Loucy (cell line): Measurements from ENCODE around the gene RBMS3.
"Not testable (repeated sequence)": the region's sequence is repeated elsewhere in the genome, so short reads cannot be mapped to it uniquely, and the experiment has no call there.

ENCODE experiments used
- H2AFZ ChIP-seq: fragments of 200-600 bp; sonication (generic); 2 replicates; pipeline ENCODE4 v1.6.0; 2016; ENCODE audit warnings: antibody characterized with exemption, mild to moderate bottlenecking, low read length, moderate library complexity
- H3F3A ChIP-seq: fragments of 200-600 bp; 2 replicates; pipeline ENCODE4 v1.6.0; 2016; ENCODE audit warnings: antibody characterized with exemption, low read depth, mild to moderate bottlenecking
- H3K27me3 ChIP-seq: fragments of 200-600 bp; sonication (generic); 2 replicates; pipeline ENCODE4 v1.6.1; 2014; ENCODE audit warnings: low read length, mild to moderate bottlenecking; ENCODE audit not compliant: insufficient read depth, poor library complexity, severe bottlenecking
- H3K36me3 ChIP-seq: fragments of 200-600 bp; sonication (generic); 2 replicates; pipeline ENCODE4 v1.6.1; 2016; ENCODE audit warnings: low read length; ENCODE audit not compliant: insufficient read depth
- H3K4me1 ChIP-seq: fragments of 200-600 bp; sonication (generic); 2 replicates; pipeline ENCODE4 v1.5.1; 2014; ENCODE audit warnings: low read length, mild to moderate bottlenecking; ENCODE audit not compliant: insufficient read depth, poor library complexity, severe bottlenecking
- H3K4me2 ChIP-seq: fragments of 200-600 bp; sonication (generic); 2 replicates; pipeline ENCODE4 v1.6.0; 2014; ENCODE audit warnings: antibody characterized with exemption, low read length, low read depth, mild to moderate bottlenecking; ENCODE audit not compliant: poor library complexity, severe bottlenecking
- H3K4me3 ChIP-seq: fragments of 200-600 bp; sonication (generic); 2 replicates; pipeline ENCODE4 v1.5.1; 2014; ENCODE audit warnings: low read length, mild to moderate bottlenecking, mixed read lengths; ENCODE audit not compliant: poor library complexity, severe bottlenecking
- H3K79me2 ChIP-seq: fragments of 200-600 bp; sonication (generic); 2 replicates; pipeline ENCODE4 v1.6.1; 2014; ENCODE audit warnings: low read length; ENCODE audit not compliant: insufficient read depth
- H3K9ac ChIP-seq: fragments of 200-600 bp; sonication (generic); 2 replicates; pipeline ENCODE4 v1.6.0; 2014; ENCODE audit warnings: mild to moderate bottlenecking, low read depth, low read length, moderate library complexity; ENCODE audit not compliant: poor library complexity, severe bottlenecking
- H3K9me2 ChIP-seq: fragments of 200-600 bp; sonication (generic); replicated peaks from 2 replicates; pipeline ENCODE4 v1.6.1; 2016; ENCODE audit warnings: low read depth, low read length, mixed read lengths
- H3K9me3 ChIP-seq: fragments of 200-600 bp; sonication (generic); 2 replicates; pipeline ENCODE4 v1.6.1; 2014; ENCODE audit warnings: mild to moderate bottlenecking, antibody characterized with exemption, low read length, low read depth; ENCODE audit not compliant: insufficient read depth
- H4K20me1 ChIP-seq: fragments of 200-600 bp; sonication (generic); 2 replicates; pipeline ENCODE4 v1.6.0; 2014; ENCODE audit warnings: antibody characterized with exemption, low read length, mild to moderate bottlenecking; ENCODE audit not compliant: insufficient read depth, poor library complexity, severe bottlenecking
- EZH2phosphoT487 ChIP-seq: fragments of 200-600 bp; IDR thresholded peaks from 2 replicates; pipeline ENCODE4 v1.6.1; 2018; ENCODE audit warnings: antibody characterized with exemption, mild to moderate bottlenecking, moderate library complexity, borderline replicate concordance
- TF ChIP-seq, protein P1 (sequence below): fragments of 200-600 bp; sonication (generic); conservative IDR thresholded peaks from 2 replicates; pipeline ENCODE4 v1.5.1; 2014; ENCODE audit warnings: mild to moderate bottlenecking, antibody characterized with exemption, low read length

The RBMS3 gene

DNA sequence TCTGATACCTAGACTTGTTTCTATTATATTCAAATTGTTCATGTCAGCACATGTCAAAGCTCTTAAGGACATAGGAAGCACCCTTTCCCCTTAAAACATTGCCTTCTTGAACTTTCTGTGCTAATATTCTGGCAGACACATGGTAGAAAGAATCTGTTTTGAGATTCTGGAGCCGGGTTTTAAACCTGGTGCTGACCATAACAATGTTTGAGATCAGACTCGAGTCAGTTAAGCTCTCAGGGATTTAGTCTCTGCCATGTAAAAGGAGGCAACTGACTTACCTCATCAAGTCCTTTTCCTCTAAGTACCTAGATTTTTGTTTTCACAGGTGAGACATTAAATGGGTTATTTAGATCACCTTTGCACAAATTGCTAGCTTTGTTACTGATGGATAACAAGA lies 38.9 kb downstream of the RBMS3 start:
- no peak overlapping the region for H2AFZ ChIP-seq
- H4K20me1 ChIP-seq, result no peaks in the 10 kb centered on the region
- no peak for TF ChIP-seq EZH2phosphoT487
- TF ChIP-seq, protein P1, sequence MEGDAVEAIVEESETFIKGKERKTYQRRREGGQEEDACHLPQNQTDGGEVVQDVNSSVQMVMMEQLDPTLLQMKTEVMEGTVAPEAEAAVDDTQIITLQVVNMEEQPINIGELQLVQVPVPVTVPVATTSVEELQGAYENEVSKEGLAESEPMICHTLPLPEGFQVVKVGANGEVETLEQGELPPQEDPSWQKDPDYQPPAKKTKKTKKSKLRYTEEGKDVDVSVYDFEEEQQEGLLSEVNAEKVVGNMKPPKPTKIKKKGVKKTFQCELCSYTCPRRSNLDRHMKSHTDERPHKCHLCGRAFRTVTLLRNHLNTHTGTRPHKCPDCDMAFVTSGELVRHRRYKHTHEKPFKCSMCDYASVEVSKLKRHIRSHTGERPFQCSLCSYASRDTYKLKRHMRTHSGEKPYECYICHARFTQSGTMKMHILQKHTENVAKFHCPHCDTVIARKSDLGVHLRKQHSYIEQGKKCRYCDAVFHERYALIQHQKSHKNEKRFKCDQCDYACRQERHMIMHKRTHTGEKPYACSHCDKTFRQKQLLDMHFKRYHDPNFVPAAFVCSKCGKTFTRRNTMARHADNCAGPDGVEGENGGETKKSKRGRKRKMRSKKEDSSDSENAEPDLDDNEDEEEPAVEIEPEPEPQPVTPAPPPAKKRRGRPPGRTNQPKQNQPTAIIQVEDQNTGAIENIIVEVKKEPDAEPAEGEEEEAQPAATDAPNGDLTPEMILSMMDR, result no peak
- no peaks in the 10 kb centered on the region for H3K9me2 ChIP-seq
- no peaks in the 10 kb centered on the region for H3K27me3 ChIP-seq
- H3F3A ChIP-seq, result no peaks in the 10 kb centered on the region
- H3K4me1 ChIP-seq, result no peaks in the 10 kb centered on the region
- H3K4me2 ChIP-seq, result no peak overlapping the region
- H3K9me3 ChIP-seq, result no peaks in the 10 kb centered on the region
- H3K9ac ChIP-seq, result no peak overlapping the region
- H3K4me3 ChIP-seq, result no peak overlapping the region
- no peaks in the 10 kb centered on the region for H3K79me2 ChIP-seq
- H3K36me3 ChIP-seq, result no peaks in the 10 kb centered on the region

DNA sequence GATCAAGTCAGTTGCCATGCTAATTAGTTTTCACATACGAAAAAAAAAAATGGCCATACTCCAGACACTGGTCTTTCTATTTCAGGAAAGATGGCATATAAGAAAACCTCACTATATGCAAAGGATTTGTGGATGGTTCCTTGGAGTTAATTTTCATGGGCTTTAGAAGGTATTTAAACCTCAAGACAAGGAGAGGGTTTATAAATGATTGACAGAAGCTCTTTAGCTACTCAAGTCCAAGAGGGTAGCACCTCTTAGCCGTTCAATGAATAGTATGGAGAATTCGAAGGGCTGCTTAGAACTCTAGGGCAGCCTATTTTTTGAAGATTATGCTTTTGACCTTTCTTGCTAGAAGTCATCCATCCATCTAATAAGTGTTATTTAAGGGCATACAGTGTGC lies 41.7 kb downstream of the RBMS3 start:
- Histone ChIP-seq H2AFZ (no peak overlapping the region), H3K9ac (no peak overlapping the region), H3K9me3 (no peaks in the 10 kb centered on the region), H3K9me2 (no peaks in the 10 kb centered on the region), H3K4me1 (no peaks in the 10 kb centered on the region), H3F3A (no peaks in the 10 kb centered on the region), H3K4me2 (no peak overlapping the region), H3K4me3 (no peak overlapping the region), H3K27me3 (no peaks in the 10 kb centered on the region), H3K36me3 (no peaks in the 10 kb centered on the region), H4K20me1 (no peaks in the 10 kb centered on the region), H3K79me2 (no peaks in the 10 kb centered on the region)
- TF ChIP-seq EZH2phosphoT487, result no peak
- TF ChIP-seq, protein P1, result no peak

DNA sequence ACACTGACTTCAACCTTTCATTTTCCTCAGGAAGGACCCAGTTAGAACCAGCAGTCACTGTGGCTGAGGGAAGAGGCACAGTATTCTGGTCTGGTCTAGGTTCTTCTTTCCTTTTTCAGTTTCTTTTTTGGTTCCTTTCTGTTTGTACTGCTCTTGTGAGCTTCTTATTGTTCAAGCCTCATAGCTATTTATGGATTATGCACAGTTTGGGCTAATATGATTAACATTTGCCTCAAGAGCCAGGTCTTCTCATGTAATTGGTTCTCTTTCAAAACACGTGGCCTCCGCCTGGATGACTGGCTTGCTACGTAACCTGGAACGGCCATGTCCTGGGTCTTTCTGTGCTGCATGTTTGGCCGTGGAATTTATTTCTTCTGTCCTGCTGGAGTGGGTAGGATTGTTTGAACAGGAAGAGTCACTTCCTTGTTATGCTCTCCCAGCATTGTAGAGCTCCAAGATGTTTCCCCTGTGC lies 43.3 kb downstream of the RBMS3 start:
- no peaks in the 10 kb centered on the region for H3K27me3 ChIP-seq
- no peak overlapping the region for H3K4me2 ChIP-seq

DNA sequence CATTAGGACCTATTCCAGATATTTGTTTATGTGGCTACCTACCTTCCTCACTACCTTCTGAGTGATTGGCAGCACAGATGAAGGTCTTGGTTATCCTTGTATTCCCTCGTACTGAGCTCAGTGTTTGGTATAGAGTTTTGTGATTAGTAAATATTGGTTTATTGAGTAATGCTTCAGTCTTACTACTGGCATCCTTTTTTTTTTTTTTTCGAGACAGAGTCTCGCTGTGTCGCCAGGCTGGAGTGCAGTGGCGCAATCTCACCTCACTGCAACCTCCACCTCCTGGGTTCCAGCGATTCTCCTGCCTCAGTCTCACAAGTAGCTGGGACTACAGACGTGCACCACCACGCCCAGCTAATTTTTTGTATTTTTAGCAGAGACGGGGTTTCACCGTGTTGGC lies 45.7 kb downstream of the RBMS3 start:
- not testable (repeated sequence) for H3K9ac ChIP-seq, H3K9me2 ChIP-seq, H3K9me3 ChIP-seq, H3K4me2 ChIP-seq, H3F3A ChIP-seq, H3K4me1 ChIP-seq, H3K27me3 ChIP-seq, H3K36me3 ChIP-seq, H3K79me2 ChIP-seq, H3K4me3 ChIP-seq, H2AFZ ChIP-seq, H4K20me1 ChIP-seq

More for the DNA sequence above, 43.3 kb downstream of the RBMS3 start:
- Histone ChIP-seq H3K36me3 (no peaks in the 10 kb centered on the region), H2AFZ (no peak overlapping the region), H3K9me2 (no peaks in the 10 kb centered on the region), H3K9me3 (no peaks in the 10 kb centered on the region), H3F3A (no peaks in the 10 kb centered on the region), H3K4me1 (no peaks in the 10 kb centered on the region), H3K9ac (no peak overlapping the region), H3K79me2 (no peaks in the 10 kb centered on the region), H3K4me3 (no peak overlapping the region), H4K20me1 (no peaks in the 10 kb centered on the region)
- no peak for TF ChIP-seq EZH2phosphoT487
- TF ChIP-seq, protein P1, result no peak
